Measurements from ENCODE around the gene ENGASE. TPM values are rescaled to one million over a fixed set of nuclear protein-coding genes. Genes with fewer than 3 reads are reported as not detected.

Gene ENGASE
- total RNA-seq, 1 donor, result 57.4 TPM

GRCh38 chr17:79090443-79091225 lies 16.0 kb downstream of the ENGASE start:
- no peak for DNase-seq (ENCODE audit: low read depth in 2 of 3, low spot score in 2 of 3)

GRCh38 chr17:79091226-79091670 lies 16.6 kb downstream of the ENGASE start:
- no peak for DNase-seq (ENCODE audit: low read depth in 2 of 3, low spot score in 2 of 3)

DNA sequence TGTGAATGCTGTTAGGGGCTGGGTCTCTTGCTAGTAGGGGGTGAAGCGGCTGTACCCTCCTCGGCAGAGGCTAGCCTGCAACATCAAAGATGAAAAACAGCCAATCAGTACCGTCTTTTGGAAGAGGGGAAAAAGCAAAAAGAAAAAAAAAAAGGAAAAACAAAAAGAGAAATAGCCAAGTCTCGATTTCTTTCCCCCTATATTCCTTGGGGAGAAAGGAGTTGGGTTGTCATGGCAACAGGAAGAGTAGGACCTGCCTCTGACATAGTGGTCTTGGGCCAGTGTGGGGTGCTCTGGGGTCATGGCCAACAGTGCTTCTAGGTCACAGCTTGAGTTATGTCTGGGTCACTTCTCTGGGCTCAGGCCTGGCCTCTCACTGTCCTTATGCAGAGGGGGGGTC lies 17.9 kb downstream of the ENGASE start:
- DNase-seq (ENCODE audit: low read depth in 2 of 3, low spot score in 2 of 3), result no peak

GRCh38 chr17:79093270-79093669 lies 18.6 kb downstream of the ENGASE start:
- no peak for DNase-seq (ENCODE audit: low read depth in 2 of 3, low spot score in 2 of 3)

DNA sequence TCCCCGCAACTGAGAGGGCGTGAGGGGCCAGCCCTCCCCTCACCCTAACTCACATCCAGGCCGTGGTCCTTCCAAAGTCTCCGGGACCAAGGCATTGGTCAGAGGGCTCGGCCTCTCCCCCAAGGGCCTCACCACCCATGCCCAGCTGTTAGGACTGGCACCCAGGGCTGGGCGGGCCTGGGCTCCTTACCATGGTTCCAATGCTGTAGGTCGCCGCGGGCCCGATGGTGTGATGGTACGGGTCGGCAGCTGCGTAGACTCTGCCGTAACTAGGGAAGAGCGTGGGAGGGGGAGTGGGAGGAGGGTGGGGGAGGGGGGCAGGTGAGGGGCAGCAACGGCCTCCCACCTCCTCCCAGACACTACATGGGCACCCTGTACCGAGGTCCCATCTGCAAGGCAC lies 19.6 kb downstream of the ENGASE start:
- DNase-seq (ENCODE audit: low read depth in 2 of 3, low spot score in 2 of 3), result no peak

GRCh38 chr17:79095345-79096055 lies 20.9 kb downstream of the ENGASE start:
- no peak for DNase-seq (ENCODE audit: low read depth in 2 of 3, low spot score in 2 of 3)

DNA sequence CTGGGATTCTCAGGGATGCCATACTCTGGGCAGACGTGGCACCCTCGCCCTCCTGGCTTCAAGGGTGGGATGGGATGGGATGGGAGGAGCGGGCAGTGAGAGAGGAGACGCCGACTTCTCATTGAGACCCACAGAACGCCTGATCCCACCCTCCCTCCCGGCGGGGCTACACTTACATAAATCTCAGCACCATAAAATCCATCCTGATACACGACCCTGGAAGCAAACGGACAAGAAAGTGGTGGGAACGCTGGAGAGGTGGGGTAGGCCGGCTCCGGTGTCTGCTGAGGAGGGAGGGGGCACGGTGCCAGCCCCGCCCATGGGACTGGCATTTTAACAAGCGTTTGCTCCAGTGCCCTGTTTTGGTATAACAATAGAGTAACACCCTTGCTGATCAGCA lies 21.9 kb downstream of the ENGASE start:
- no peak for DNase-seq (ENCODE audit: low read depth in 2 of 3, low spot score in 2 of 3)

DNA sequence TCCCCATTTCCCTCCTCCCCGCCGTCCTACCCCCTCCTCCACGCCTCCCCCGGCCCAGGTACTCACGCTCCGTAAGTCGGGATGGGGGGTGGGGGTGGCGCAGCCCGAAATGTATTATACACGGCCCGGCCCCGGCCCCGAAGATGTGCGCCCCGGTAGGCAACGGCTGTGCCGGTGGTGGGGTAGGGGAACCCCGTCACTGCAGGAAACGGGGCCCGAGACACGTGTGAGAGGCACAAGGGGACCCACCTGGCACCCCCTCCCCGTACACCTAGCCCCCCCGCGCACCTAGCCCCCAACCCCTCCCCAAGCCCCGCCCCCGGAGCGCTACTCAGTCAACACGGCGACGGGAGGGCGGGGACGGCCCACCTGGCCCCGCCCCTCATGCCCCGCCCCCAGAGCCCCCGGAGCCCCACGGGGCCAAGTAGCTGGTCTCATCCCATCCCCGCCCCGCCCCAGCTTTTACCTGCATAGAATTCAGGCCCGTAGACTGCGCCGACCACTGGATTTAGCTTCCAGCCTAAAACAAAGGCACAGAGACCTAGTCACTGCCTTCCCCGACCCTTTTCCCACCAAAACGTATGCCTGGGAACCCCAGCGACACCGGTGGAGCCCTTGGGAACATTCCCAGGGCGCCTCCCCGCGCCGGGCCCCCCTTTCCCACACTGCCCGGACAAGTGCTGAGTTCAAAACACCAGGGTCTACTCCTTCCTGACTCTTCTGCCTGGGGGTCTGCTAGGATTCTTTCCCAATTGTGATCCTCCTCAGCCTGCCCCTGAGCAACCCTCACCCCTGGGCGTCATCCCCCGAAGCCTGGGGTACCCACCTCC lies 22.8 kb downstream of the ENGASE start:
- DNase-seq (ENCODE audit: low read depth in 2 of 3, low spot score in 2 of 3), result no peak

GRCh38 chr17:79098282-79098867 lies 23.8 kb downstream of the ENGASE start:
- no peak for DNase-seq (ENCODE audit: low read depth in 2 of 3, low spot score in 2 of 3)

DNA sequence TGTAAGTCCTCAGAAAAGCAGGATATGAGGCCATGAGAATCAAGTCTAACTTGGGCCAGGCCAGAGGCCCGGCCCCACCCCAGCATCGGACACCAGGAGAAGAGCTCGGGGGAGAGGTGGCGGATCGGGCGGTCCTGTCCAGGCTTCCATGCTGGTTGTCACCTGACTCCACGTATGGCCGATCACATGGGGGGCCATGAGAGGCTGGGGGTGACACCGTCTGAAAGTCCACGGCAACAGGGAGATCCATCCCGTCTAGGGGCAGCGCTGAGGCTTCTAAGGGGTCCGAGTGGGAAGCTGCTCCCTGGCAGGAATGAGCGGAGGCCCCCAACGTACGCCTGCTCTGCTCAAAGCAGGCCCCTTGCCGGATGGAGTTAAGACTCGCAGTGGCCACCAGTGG lies 25.8 kb downstream of the ENGASE start:
- no peak for DNase-seq (ENCODE audit: low read depth in 2 of 3, low spot score in 2 of 3)

DNA sequence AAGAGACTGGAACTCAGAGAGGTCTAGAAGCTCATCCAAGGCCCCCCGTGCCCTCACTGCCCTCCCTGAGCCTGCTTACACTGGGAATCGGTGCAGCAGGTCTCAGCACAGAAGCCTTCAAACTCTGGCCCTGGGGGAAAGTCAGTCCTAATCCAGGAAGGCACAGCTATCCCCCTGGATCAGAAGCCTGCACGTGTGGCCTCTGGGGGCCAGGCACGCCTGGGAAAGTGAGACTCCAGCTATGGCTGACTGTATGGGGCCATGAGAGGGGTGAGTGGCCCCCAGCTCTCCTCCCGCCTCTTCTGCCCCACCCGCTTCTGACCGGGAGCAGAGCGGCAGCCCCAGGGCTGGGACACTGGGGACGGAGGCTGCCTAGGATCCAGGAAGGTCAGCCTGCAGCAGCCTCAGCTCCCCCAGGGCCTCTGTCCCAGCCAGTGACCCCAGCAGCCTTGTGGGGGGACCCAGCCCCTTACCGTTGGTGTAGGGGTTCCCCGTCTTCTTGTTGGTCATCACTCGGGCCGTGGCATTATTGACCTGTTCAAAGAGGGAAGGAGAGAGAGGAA lies 26.6 kb downstream of the ENGASE start:
- no peak for DNase-seq (ENCODE audit: low read depth in 2 of 3, low spot score in 2 of 3)

DNA sequence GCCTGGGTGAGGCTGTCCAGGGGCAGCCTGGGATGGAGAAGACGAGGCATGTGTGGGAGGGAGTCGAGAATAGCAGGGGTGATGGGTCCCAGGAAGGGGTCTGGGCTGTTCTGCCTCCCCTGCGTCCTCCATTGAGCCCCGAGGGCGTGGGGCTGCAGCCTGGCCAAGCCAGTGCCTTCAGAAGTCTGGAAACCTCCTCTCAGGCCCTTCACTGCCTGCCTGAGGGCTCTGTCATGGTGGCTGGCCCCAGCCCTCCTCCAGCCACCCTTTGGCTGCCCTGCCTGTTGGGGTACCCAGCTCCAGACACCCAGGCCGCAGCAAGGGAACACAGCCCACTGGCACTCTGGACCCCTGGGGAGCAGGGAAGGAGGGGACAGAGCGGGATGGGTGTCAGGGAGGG lies 27.6 kb downstream of the ENGASE start:
- no peak for DNase-seq (ENCODE audit: low read depth in 2 of 3, low spot score in 2 of 3)

- DNase-seq (ENCODE audit: low read depth in 2 of 3, low spot score in 2 of 3), result no peak
Measured at GRCh38 chr17:79104898-79105600, 30.4 kb downstream of the ENGASE start.

GRCh38 chr17:79105937-79106336 lies 31.3 kb downstream of the ENGASE start:
- DNase-seq (ENCODE audit: low read depth in 2 of 3, low spot score in 2 of 3), result no peak

- DNase-seq (ENCODE audit: low read depth in 2 of 3, low spot score in 2 of 3), result no peak
Measured at GRCh38 chr17:79106958-79107357, 32.3 kb downstream of the ENGASE start.

DNA sequence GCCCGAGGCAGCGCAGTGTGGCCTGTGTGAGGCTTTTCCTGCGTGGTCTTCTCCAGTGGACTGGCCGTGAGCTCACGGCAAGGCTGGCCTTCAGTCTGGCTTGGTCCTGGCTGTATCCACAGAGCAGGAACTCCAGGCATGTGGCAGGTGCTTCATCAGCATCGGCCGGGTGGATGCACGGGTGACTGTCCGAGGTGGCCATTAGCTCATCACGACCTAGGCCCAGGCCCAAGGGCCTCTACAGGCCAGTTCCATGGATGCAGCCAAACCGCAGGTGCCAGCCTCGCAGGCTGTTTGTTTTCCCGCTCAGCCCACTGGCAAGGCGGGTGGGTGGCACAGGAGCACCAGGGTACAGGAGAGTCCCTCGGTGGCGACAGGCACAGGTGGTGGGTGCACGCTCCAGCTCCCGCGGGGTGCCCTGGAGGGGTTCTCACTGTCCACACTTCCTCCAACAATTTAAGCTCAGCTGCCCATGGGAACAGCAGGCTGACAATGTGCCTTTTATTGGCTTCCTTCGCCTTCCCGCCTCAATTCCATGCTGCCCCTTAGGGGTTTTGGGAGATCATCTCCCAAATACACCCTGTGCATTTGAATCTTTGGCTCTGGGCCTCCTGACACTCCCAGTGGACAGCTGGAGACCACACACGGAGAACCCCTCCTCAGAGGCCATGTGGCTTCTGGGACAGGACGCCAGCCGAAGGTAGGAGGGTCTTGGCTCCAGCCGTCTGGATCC lies 33.0 kb downstream of the ENGASE start:
- DNase-seq (ENCODE audit: low read depth in 2 of 3, low spot score in 2 of 3), result no peak

DNA sequence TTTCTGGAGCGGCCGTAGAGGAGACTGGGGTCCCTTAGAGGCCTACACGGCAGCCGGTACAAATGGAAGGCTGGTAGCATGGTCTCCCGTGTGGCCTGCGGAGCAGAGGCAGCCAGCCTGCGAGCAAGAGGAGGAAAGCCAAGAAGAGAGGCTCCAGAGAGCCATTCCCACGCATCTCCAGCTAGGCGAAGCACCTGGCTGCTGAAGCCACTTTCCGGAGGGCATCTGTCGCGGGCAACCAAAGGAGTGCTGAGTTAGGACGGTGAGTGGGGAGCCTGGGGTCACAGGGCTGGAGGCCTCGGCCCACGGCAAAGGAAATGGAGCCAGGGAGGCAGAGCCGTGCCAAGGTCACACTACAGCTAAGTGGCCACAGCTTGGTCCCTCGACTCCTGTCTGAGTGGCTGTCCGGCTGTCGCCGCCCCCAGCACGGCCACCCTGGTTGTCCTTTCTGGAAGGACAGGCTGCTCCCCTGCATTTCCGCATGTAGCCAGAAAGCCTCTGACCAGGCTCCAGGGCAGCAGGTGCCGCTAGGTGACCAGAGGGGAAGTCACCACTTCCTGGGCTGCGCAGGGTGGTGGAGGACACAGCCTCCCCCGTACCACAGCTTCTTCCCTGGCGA lies 33.7 kb downstream of the ENGASE start:
- DNase-seq (ENCODE audit: low read depth in 2 of 3, low spot score in 2 of 3), result no peak

GRCh38 chr17:79108870-79109269 lies 34.2 kb downstream of the ENGASE start:
- DNase-seq (ENCODE audit: low read depth in 2 of 3, low spot score in 2 of 3), result no peak

DNA sequence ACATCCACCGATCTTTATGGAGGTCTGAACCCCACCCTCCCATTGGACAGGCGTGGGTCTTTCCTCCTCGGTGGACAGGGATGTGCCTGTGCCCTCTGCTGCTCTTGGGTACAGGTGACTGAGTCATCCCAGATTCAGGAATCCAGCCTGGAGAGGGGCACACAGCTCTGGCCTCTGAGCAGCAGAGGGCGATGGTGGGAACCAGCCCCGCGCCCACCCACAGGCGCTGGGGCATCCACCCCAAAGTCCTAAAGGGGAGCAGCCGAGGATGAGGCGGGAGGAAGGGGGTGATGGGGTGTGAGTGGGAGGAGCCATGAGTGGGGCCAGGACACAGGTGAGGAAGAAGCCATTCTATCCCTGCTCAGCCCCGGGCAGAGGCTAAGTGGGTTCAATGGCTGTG lies 35.0 kb downstream of the ENGASE start:
- no peak for DNase-seq (ENCODE audit: low read depth in 2 of 3, low spot score in 2 of 3)

Measured in hematopoietic multipotent progenitor cell (in vitro differentiated cells).